HepG2 (cell line): ENCODE results near the gene TSPAN31. TPM values are rescaled to one million over a fixed set of nuclear protein-coding genes. Genes with fewer than 3 reads are reported as not detected.

Experiments
- AGO1 ChIP-seq: fragments of 200-400 bp; formaldehyde crosslinking; IDR thresholded peaks from 2 replicates; pipeline ENCODE4 v1.6.1; 2017; ENCODE audit warnings: mild to moderate bottlenecking, low read depth, low read length, moderate library complexity; ENCODE audit not compliant: poor library complexity, severe bottlenecking
- CBX2 ChIP-seq, 2 experiments: fragments of 200-600 bp in 1 of 2; sonication (generic); formaldehyde crosslinking in 1 of 2; IDR thresholded peaks; 2 replicates each; pipeline versions ENCODE4 v1.7.0 to v1.8.1; 2018 to 2022; ENCODE audit warnings: low read depth in 2 of 2, low read length in 1 of 2, mild to moderate bottlenecking in 1 of 2, missing genetic modification reagents in 1 of 2
- ETV5 ChIP-seq: IDR thresholded peaks from 2 replicates; pipeline ENCODE4 v1.6.1; 2018; ENCODE audit warnings: missing biosample characterization, missing genetic modification reagents, inconsistent platforms, borderline replicate concordance
- NBN ChIP-seq: fragments of 450-650 bp; conservative IDR thresholded peaks from 2 replicates; pipeline ENCODE4 v1.6.1; 2017
- SYNCRIP ChIP-seq: fragments of 200-400 bp; formaldehyde crosslinking; IDR thresholded peaks from 2 replicates; pipeline ENCODE4 v1.6.1; 2018; ENCODE audit warnings: mild to moderate bottlenecking, low read depth, low read length; ENCODE audit not compliant: insufficient read depth
- ZBED4 ChIP-seq: sonication (generic); formaldehyde crosslinking; IDR thresholded peaks from 2 replicates; pipeline ENCODE4 v1.4.0; 2020; ENCODE audit warnings: missing genetic modification reagents, borderline replicate concordance
- ZNF281 ChIP-seq: sonication (generic); formaldehyde crosslinking; IDR thresholded peaks from 2 replicates; pipeline ENCODE4 v1.4.0; 2020; ENCODE audit warnings: missing genetic modification reagents, borderline replicate concordance
- ZNF282 ChIP-seq: fragments of 450-650 bp; IDR thresholded peaks from 2 replicates; pipeline ENCODE4 v1.6.1; 2018; ENCODE audit not compliant: partially characterized antibody
- ZNF335 ChIP-seq: sonication (generic); formaldehyde crosslinking; IDR thresholded peaks from 2 replicates; pipeline ENCODE4 v1.4.0; 2020; ENCODE audit warnings: missing genetic modification reagents
- ZNF468 ChIP-seq: sonication (generic); formaldehyde crosslinking; IDR thresholded peaks from 2 replicates; pipeline ENCODE4 v1.8.0; 2022; ENCODE audit warnings: mild to moderate bottlenecking, moderate library complexity, missing genetic modification reagents
- ZNF720 ChIP-seq: sonication (generic); formaldehyde crosslinking; IDR thresholded peaks from 2 replicates; pipeline ENCODE4 v1.4.0; 2020; ENCODE audit warnings: missing genetic modification reagents
- ZNF747 ChIP-seq: sonication (generic); formaldehyde crosslinking; IDR thresholded peaks from 2 replicates; pipeline ENCODE4 v1.8.1; 2023; ENCODE audit warnings: missing genetic modification reagents, mild to moderate bottlenecking, borderline replicate concordance
- ZNF749 ChIP-seq: sonication (generic); formaldehyde crosslinking; IDR thresholded peaks from 2 replicates; pipeline ENCODE4 v1.8.0; 2022; ENCODE audit warnings: mild to moderate bottlenecking, missing genetic modification reagents, moderate library complexity, borderline replicate concordance
- ZNF768 ChIP-seq: sonication (generic); formaldehyde crosslinking; IDR thresholded peaks from 2 replicates; pipeline ENCODE4 v1.4.0; 2020; ENCODE audit warnings: missing genetic modification reagents
- ZSCAN20 ChIP-seq: sonication (generic); formaldehyde crosslinking; IDR thresholded peaks from 2 replicates; pipeline ENCODE4 v1.4.0; 2020; ENCODE audit warnings: missing genetic modification reagents, mild to moderate bottlenecking, borderline replicate concordance
- polyA plus RNA-seq, 8 experiments: library from polyadenylated mRNA; depleted of rRNA in 3 of 8; stranded (reverse) in 7 of 8; unstranded in 1 of 8; fragments of >200 nt; fragmentation: Illumina TruSeq in 4 of 8; extraction: Trizol in 4 of 8; gene quantifications; 2 replicates each; pipeline versions ENCODE4 v1.2.1 to v1.2.3, GENCODE V29; 2011 to 2016; ENCODE audit warnings: low read depth in 4 of 8, missing spikeins in 1 of 8, mixed read lengths in 1 of 8; ENCODE audit not compliant: insufficient read depth in 1 of 8
- total RNA-seq, 5 experiments: library from RNA; depleted of rRNA; stranded (reverse); fragments of >200 nt; fragmentation: Illumina TruSeq; extraction: Trizol; gene quantifications; 2 replicates each; pipeline ENCODE4 v1.2.3, GENCODE V29; 2016; ENCODE audit warnings: low read depth in 1 of 5
- TF ChIP-seq, protein P1 (sequence below): IDR thresholded peaks from 2 replicates; pipeline ENCODE4 v1.6.1; 2016; ENCODE audit warnings: missing compliant biosample characterization, missing genetic modification reagents, borderline replicate concordance
- TF ChIP-seq, protein P2 (sequence below): sonication (generic); formaldehyde crosslinking; IDR thresholded peaks from 2 replicates; pipeline ENCODE4 v1.9.0; 2021; ENCODE audit warnings: missing genetic modification reagents, borderline replicate concordance

The TSPAN31 gene
- total and polyA plus RNA-seq, 2 of the 13 experiments (the other 11 are each of a cell fraction or from before 2014, with no cell fraction given): 10.4 to 24.6 TPM

GRCh38 chr12:57782608-57783465 lies 38.0 kb downstream of the TSPAN31 start, which contains the start of gene TSFM (continued):
- TF ChIP-seq ZNF768 (CRISPR knock-in tag): peak; percentile 66; the same call in 1 of the 2 replicates
- TF ChIP-seq ZBED4 (CRISPR knock-in tag): 0 out of 2 replicates have a peak, but pooled peaks have one; percentile 69
- peak; percentile 86; the same call in 1 of the 2 replicates for TF ChIP-seq ZNF747 (CRISPR knock-in tag)
- no peak for TF ChIP-seq CBX2 (IDR thresholded peaks at IDR 0.05; ENCODE audit: low read depth, low read length)
- TF ChIP-seq CBX2 (CRISPR knock-in tag; IDR thresholded peaks at IDR 0.05; ENCODE audit: low read depth): no peak
- TF ChIP-seq ZNF720 (CRISPR knock-in tag): no peak
- peak; percentile 48; the same call in 1 of the 2 replicates for TF ChIP-seq ETV5 (CRISPR knock-in tag)
- TF ChIP-seq NBN: no peak
- TF ChIP-seq AGO1: peak; percentile 87
- TF ChIP-seq ZNF282: no peak
- peak; percentile 68; the same call in 1 of the 2 replicates for TF ChIP-seq ZNF335
- TF ChIP-seq, protein P1, sequence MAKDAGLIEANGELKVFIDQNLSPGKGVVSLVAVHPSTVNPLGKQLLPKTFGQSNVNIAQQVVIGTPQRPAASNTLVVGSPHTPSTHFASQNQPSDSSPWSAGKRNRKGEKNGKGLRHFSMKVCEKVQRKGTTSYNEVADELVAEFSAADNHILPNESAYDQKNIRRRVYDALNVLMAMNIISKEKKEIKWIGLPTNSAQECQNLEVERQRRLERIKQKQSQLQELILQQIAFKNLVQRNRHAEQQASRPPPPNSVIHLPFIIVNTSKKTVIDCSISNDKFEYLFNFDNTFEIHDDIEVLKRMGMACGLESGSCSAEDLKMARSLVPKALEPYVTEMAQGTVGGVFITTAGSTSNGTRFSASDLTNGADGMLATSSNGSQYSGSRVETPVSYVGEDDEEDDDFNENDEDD: peak; percentile 64; the same call in 1 of the 2 replicates
- peak; percentile 14; the same call in 1 of the 2 replicates for TF ChIP-seq ZNF281
- TF ChIP-seq, protein P2, sequence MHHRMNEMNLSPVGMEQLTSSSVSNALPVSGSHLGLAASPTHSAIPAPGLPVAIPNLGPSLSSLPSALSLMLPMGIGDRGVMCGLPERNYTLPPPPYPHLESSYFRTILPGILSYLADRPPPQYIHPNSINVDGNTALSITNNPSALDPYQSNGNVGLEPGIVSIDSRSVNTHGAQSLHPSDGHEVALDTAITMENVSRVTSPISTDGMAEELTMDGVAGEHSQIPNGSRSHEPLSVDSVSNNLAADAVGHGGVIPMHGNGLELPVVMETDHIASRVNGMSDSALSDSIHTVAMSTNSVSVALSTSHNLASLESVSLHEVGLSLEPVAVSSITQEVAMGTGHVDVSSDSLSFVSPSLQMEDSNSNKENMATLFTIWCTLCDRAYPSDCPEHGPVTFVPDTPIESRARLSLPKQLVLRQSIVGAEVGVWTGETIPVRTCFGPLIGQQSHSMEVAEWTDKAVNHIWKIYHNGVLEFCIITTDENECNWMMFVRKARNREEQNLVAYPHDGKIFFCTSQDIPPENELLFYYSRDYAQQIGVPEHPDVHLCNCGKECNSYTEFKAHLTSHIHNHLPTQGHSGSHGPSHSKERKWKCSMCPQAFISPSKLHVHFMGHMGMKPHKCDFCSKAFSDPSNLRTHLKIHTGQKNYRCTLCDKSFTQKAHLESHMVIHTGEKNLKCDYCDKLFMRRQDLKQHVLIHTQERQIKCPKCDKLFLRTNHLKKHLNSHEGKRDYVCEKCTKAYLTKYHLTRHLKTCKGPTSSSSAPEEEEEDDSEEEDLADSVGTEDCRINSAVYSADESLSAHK (CRISPR knock-in tag): no peak
- no peak for TF ChIP-seq ZNF468
- TF ChIP-seq ZSCAN20: no peak
- no peak for TF ChIP-seq SYNCRIP
- TF ChIP-seq ZNF749 (CRISPR knock-in tag): 0 out of 2 replicates have a peak, but pooled peaks have one; percentile 48
